Fibroblast of peridontal ligament (primary cell): ENCODE data around the gene SENP3.

Source experiments
- DNase-seq: peaks from one replicate; pipeline ENCODE4 v3.0.0-alpha.2; 2010; ENCODE audit errors: extremely low read depth

SENP3 gene

GRCh38 chr17:7577327-7578199, 15.8 kb downstream of the SENP3 start:
- no peak for DNase-seq

GRCh38 chr17:7579001-7579833, 17.5 kb downstream of the SENP3 start, which contains the start of gene CD68:
TSS of gene CD68 (plus strand) at chr17:7579638. CDS start at chr17:7579678, 40 bp downstream.
- DNase-seq, result peak; percentile 79

- no peak for DNase-seq
Measured at GRCh38 chr17:7579834-7580603, 18.3 kb downstream of the SENP3 start.

GRCh38 chr17:7580604-7581575, 19.2 kb downstream of the SENP3 start:
- DNase-seq, result no peak

GRCh38 chr17:7582396-7583252, 20.9 kb downstream of the SENP3 start:
- no peak for DNase-seq

- peak; percentile 98 for DNase-seq
Measured at GRCh38 chr17:7583253-7584109, 21.8 kb downstream of the SENP3 start, which contains the start of gene MPDU1. TSS of gene MPDU1 (plus strand) at chr17:7583852. CDS start at chr17:7583863, 11 bp downstream.

- no peak for DNase-seq
Measured at GRCh38 chr17:7586673-7587419, 25.1 kb downstream of the SENP3 start.

- DNase-seq, result peak; percentile 97
Measured at GRCh38 chr17:7587420-7588151, 25.9 kb downstream of the SENP3 start.

GRCh38 chr17:7588553-7589203, 27.0 kb downstream of the SENP3 start:
- no peak for DNase-seq

- DNase-seq, result peak; percentile 88
Measured at GRCh38 chr17:7589204-7589868, 27.6 kb downstream of the SENP3 start.

GRCh38 chr17:7589891-7590691, 28.4 kb downstream of the SENP3 start, which contains the start of gene SOX15:
TSS of gene SOX15 (minus strand) at chr17:7590094. CDS start at chr17:7589676, 418 bp downstream.
- no peak for DNase-seq

- DNase-seq, result peak; percentile 40
Measured at GRCh38 chr17:7590743-7591142, 29.0 kb downstream of the SENP3 start.

GRCh38 chr17:7591596-7591995, 29.9 kb downstream of the SENP3 start:
- no peak for DNase-seq

GRCh38 chr17:7592422-7593021, 30.8 kb downstream of the SENP3 start:
- no peak for DNase-seq

GRCh38 chr17:7593296-7593695, 31.6 kb downstream of the SENP3 start:
- DNase-seq, result no peak
